ENCODE results near the gene HIGD1A.

GRCh38 chr3:42735019-42735418, 69.3 kb downstream of the HIGD1A start:
- no peak for TF ChIP-seq TAF1 (IDR thresholded peaks at IDR 0.05; ENCODE audit: control insufficient read depth, extremely low read depth, insufficient read depth, low read length, severe bottlenecking)
- TF ChIP-seq EZH2 (IDR thresholded peaks at IDR 0.05; ENCODE audit: borderline replicate concordance, low read depth, low read length): no peak
- TF ChIP-seq ESRRA (IDR thresholded peaks at IDR 0.05; ENCODE audit: borderline replicate concordance, low read depth): no peak
- TF ChIP-seq CREB5 (CRISPR knock-in tag; IDR thresholded peaks at IDR 0.05): no peak
- TF ChIP-seq PTBP1 (IDR thresholded peaks at IDR 0.05; ENCODE audit: low read depth, low read length): no peak
- no peak for TF ChIP-seq ATF1 (CRISPR knock-in tag; IDR thresholded peaks at IDR 0.05)
- no peak for TF ChIP-seq ATF1 (tag; IDR thresholded peaks at IDR 0.05)
- TF ChIP-seq CREM (IDR thresholded peaks at IDR 0.05; ENCODE audit: low read depth): no peak
- no peak for TF ChIP-seq FIP1L1 (IDR thresholded peaks at IDR 0.05; ENCODE audit: low read depth, low read length, poor library complexity, severe bottlenecking)
- no peak for TF ChIP-seq POLR2A (conservative IDR thresholded peaks at IDR 0.05)
